Measurements from ENCODE around the gene CDHR3.
A peak's percentile ranks its signal among the peaks of the same experiment; 100 is the strongest.

Gene CDHR3

DNA sequence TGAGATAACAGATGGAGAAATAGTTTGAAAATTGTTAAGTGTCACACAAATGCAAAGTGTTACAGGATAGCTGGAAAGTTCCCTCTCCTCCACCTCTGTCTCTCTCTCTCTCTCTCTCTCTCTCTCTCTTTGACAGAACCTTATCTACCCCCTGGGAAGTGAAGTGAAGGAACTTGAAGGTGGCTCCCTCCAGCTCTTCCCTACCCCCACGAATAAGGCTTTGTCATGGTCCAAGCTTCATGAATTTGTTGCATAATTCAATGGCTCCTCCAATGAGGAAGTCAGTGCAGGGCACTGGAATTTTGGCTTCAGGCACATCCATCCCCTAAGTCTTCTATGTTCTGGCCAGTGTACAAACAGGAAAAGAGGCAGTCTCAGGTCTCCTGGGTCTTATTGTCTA is 66.4 kb downstream of the CDHR3 start:
- H3K4me2 ChIP-seq (ENCODE audit: low read length): no peak overlapping the region
- H3K36me3 ChIP-seq (ENCODE audit: control insufficient read depth, insufficient read depth, low read length): no peaks in the 10 kb centered on the region
- H3K56ac ChIP-seq (ENCODE audit: low read length): no peak overlapping the region
- no peak overlapping the region for H4K8ac ChIP-seq (ENCODE audit: low read depth, low read length)
- H3K79me1 ChIP-seq (ENCODE audit: low read length): no peaks in the 10 kb centered on the region
- no peak overlapping the region for H3K4ac ChIP-seq (ENCODE audit: low read depth, low read length)
- no CpG with 5 or more reads among the region's 1 CpG for WGBS (ENCODE audit: extremely low coverage, insufficient coverage, low lambda C conversion rate)
- no peak overlapping the region for H2BK5ac ChIP-seq (ENCODE audit: low read length)
- H3K27ac ChIP-seq (ENCODE audit: low read depth, low read length): no peak overlapping the region
- H4K5ac ChIP-seq (ENCODE audit: low read length): no peak overlapping the region
- no peak overlapping the region for H2AK5ac ChIP-seq (ENCODE audit: low read length)
- no peak overlapping the region for H3K23ac ChIP-seq (ENCODE audit: low read length)
- H3K9ac ChIP-seq (ENCODE audit: low read length): no peak overlapping the region
- H2BK120ac ChIP-seq (ENCODE audit: low read depth, low read length): no peak overlapping the region
- H3K4me3 ChIP-seq (ENCODE audit: low read length): no peak overlapping the region
- H3K4me1 ChIP-seq (ENCODE audit: control insufficient read depth, low read depth, low read length): peaks cover 8% of the 10 kb centered on the region
- peak; percentile 44 for DNase-seq
- H2BK15ac ChIP-seq (replicated peaks; ENCODE audit: low read depth): no peak overlapping the region
- no peak overlapping the region for H3K18ac ChIP-seq (ENCODE audit: low read length)
- H3K79me2 ChIP-seq (ENCODE audit: control insufficient read depth, insufficient read depth, low read length): no peaks in the 10 kb centered on the region
- no peaks in the 10 kb centered on the region for H3K27me3 ChIP-seq (ENCODE audit: insufficient read depth, low read length, poor library complexity)

GRCh38 chr7:106029941-106030340 is 66.9 kb downstream of the CDHR3 start:
- H3K4me1 ChIP-seq (ENCODE audit: control insufficient read depth, low read depth, low read length): peaks cover 8% of the 10 kb centered on the region
- no peak overlapping the region for H2BK120ac ChIP-seq (ENCODE audit: low read depth, low read length)
- H4K8ac ChIP-seq (ENCODE audit: low read depth, low read length): no peak overlapping the region
- H3K27me3 ChIP-seq (ENCODE audit: insufficient read depth, low read length, poor library complexity): no peaks in the 10 kb centered on the region
- no peak for DNase-seq
- no peaks in the 10 kb centered on the region for H3K36me3 ChIP-seq (ENCODE audit: control insufficient read depth, insufficient read depth, low read length)
- no peak overlapping the region for H3K23ac ChIP-seq (ENCODE audit: low read length)
- no peak overlapping the region for H3K4me3 ChIP-seq (ENCODE audit: low read length)
- no CpG with 5 or more reads among the region's 2 CpGs for WGBS (ENCODE audit: extremely low coverage, insufficient coverage, low lambda C conversion rate)
- no peak overlapping the region for H3K4ac ChIP-seq (ENCODE audit: low read depth, low read length)
- H4K5ac ChIP-seq (ENCODE audit: low read length): no peak overlapping the region
- no peak overlapping the region for H3K9ac ChIP-seq (ENCODE audit: low read length)
- H2AK5ac ChIP-seq (ENCODE audit: low read length): no peak overlapping the region
- H2BK15ac ChIP-seq (replicated peaks; ENCODE audit: low read depth): no peak overlapping the region
- H3K56ac ChIP-seq (ENCODE audit: low read length): no peak overlapping the region
- H3K18ac ChIP-seq (ENCODE audit: low read length): no peak overlapping the region
- no peak overlapping the region for H3K27ac ChIP-seq (ENCODE audit: low read depth, low read length)
- no peaks in the 10 kb centered on the region for H3K79me2 ChIP-seq (ENCODE audit: control insufficient read depth, insufficient read depth, low read length)
- H3K79me1 ChIP-seq (ENCODE audit: low read length): no peaks in the 10 kb centered on the region
- H3K4me2 ChIP-seq (ENCODE audit: low read length): no peak overlapping the region
- no peak overlapping the region for H2BK5ac ChIP-seq (ENCODE audit: low read length)

GRCh38 chr7:106031300-106032035 is 68.4 kb downstream of the CDHR3 start:
- no peak overlapping the region for H3K23ac ChIP-seq (ENCODE audit: low read length)
- H3K18ac ChIP-seq (ENCODE audit: low read length): no peak overlapping the region
- H3K27ac ChIP-seq (ENCODE audit: low read depth, low read length): no peak overlapping the region
- peaks cover 8% of the 10 kb centered on the region for H3K4me1 ChIP-seq (ENCODE audit: control insufficient read depth, low read depth, low read length)
- H2BK120ac ChIP-seq (ENCODE audit: low read depth, low read length): no peak overlapping the region
- no peak overlapping the region for H4K5ac ChIP-seq (ENCODE audit: low read length)
- H3K9ac ChIP-seq (ENCODE audit: low read length): no peak overlapping the region
- no peaks in the 10 kb centered on the region for H3K79me1 ChIP-seq (ENCODE audit: low read length)
- no peak overlapping the region for H2AK5ac ChIP-seq (ENCODE audit: low read length)
- no peak overlapping the region for H3K4ac ChIP-seq (ENCODE audit: low read depth, low read length)
- no peaks in the 10 kb centered on the region for H3K27me3 ChIP-seq (ENCODE audit: insufficient read depth, low read length, poor library complexity)
- H3K79me2 ChIP-seq (ENCODE audit: control insufficient read depth, insufficient read depth, low read length): no peaks in the 10 kb centered on the region
- H3K4me3 ChIP-seq (ENCODE audit: low read length): no peak overlapping the region
- H3K56ac ChIP-seq (ENCODE audit: low read length): peak overlapping the region; percentile 49
- WGBS (ENCODE audit: extremely low coverage, insufficient coverage, low lambda C conversion rate): no CpG with 5 or more reads among the region's 10 CpGs
- H2BK15ac ChIP-seq (replicated peaks; ENCODE audit: low read depth): no peak overlapping the region
- no peak overlapping the region for H4K8ac ChIP-seq (ENCODE audit: low read depth, low read length)
- no peak overlapping the region for H2BK5ac ChIP-seq (ENCODE audit: low read length)
- H3K36me3 ChIP-seq (ENCODE audit: control insufficient read depth, insufficient read depth, low read length): no peaks in the 10 kb centered on the region
- DNase-seq: no peak
- no peak overlapping the region for H3K4me2 ChIP-seq (ENCODE audit: low read length)

DNA sequence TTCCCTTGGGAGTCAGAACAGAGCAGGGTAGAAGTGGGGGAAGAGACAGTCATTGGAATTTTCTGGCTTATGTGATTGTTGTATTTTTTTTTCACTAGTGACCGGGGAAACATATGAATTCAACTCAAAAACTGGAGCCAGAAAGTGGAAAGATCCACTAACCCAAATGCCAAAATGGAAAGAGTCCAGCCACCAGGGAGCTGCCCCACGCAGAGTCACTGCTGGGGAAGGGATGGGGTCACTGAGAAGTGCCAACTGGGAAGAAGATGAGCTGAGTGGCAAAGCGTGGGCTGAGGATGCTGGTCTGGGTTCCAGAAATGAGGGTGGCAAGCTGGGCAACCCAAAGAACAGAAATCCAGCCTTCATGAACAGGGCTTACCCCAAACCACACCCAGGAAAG is 69.2 kb downstream of the CDHR3 start:
- no peak overlapping the region for H2BK15ac ChIP-seq (replicated peaks; ENCODE audit: low read depth)
- no peak overlapping the region for H3K18ac ChIP-seq (ENCODE audit: low read length)
- no peak overlapping the region for H3K4ac ChIP-seq (ENCODE audit: low read depth, low read length)
- no peak overlapping the region for H2BK5ac ChIP-seq (ENCODE audit: low read length)
- H2BK120ac ChIP-seq (ENCODE audit: low read depth, low read length): no peak overlapping the region
- no peaks in the 10 kb centered on the region for H3K79me2 ChIP-seq (ENCODE audit: control insufficient read depth, insufficient read depth, low read length)
- no peak overlapping the region for H3K4me3 ChIP-seq (ENCODE audit: low read length)
- peak overlapping the region; percentile 36 for H3K56ac ChIP-seq (ENCODE audit: low read length)
- H4K8ac ChIP-seq (ENCODE audit: low read depth, low read length): no peak overlapping the region
- no peak overlapping the region for H3K9ac ChIP-seq (ENCODE audit: low read length)
- peaks cover 8% of the 10 kb centered on the region for H3K4me1 ChIP-seq (ENCODE audit: control insufficient read depth, low read depth, low read length)
- WGBS (ENCODE audit: extremely low coverage, insufficient coverage, low lambda C conversion rate): no CpG with 5 or more reads among the region's 3 CpGs
- no peak overlapping the region for H3K4me2 ChIP-seq (ENCODE audit: low read length)
- H3K79me1 ChIP-seq (ENCODE audit: low read length): no peaks in the 10 kb centered on the region
- no peaks in the 10 kb centered on the region for H3K36me3 ChIP-seq (ENCODE audit: control insufficient read depth, insufficient read depth, low read length)
- H3K23ac ChIP-seq (ENCODE audit: low read length): peak overlapping the region; percentile 39
- H3K27ac ChIP-seq (ENCODE audit: low read depth, low read length): no peak overlapping the region
- no peak for DNase-seq
- no peak overlapping the region for H4K5ac ChIP-seq (ENCODE audit: low read length)
- H3K27me3 ChIP-seq (ENCODE audit: insufficient read depth, low read length, poor library complexity): no peaks in the 10 kb centered on the region
- no peak overlapping the region for H2AK5ac ChIP-seq (ENCODE audit: low read length)

- Histone ChIP-seq H2AK5ac (ENCODE audit: low read length) (no peak overlapping the region), H4K8ac (ENCODE audit: low read depth, low read length) (no peak overlapping the region), H3K4me3 (ENCODE audit: low read length) (no peak overlapping the region), H3K79me1 (ENCODE audit: low read length) (no peaks in the 10 kb centered on the region), H3K4me2 (ENCODE audit: low read length) (no peak overlapping the region), H3K4me1 (ENCODE audit: control insufficient read depth, low read depth, low read length) (peaks cover 8% of the 10 kb centered on the region), H2BK5ac (ENCODE audit: low read length) (no peak overlapping the region), H3K27me3 (ENCODE audit: insufficient read depth, low read length, poor library complexity) (no peaks in the 10 kb centered on the region), H3K56ac (ENCODE audit: low read length) (no peak overlapping the region), H3K79me2 (ENCODE audit: control insufficient read depth, insufficient read depth, low read length) (no peaks in the 10 kb centered on the region), H3K36me3 (ENCODE audit: control insufficient read depth, insufficient read depth, low read length) (no peaks in the 10 kb centered on the region), H2BK15ac (replicated peaks; ENCODE audit: low read depth) (no peak overlapping the region), H3K4ac (ENCODE audit: low read depth, low read length) (no peak overlapping the region), H3K27ac (ENCODE audit: low read depth, low read length) (no peak overlapping the region), H3K18ac (ENCODE audit: low read length) (no peak overlapping the region), H3K9ac (ENCODE audit: low read length) (no peak overlapping the region), H2BK120ac (ENCODE audit: low read depth, low read length) (no peak overlapping the region), H4K5ac (ENCODE audit: low read length) (no peak overlapping the region), H3K23ac (ENCODE audit: low read length) (no peak overlapping the region)
- DNase-seq: no peak
Measured at GRCh38 chr7:106033735-106034134, 70.7 kb downstream of the CDHR3 start.

- H2AK5ac ChIP-seq (ENCODE audit: low read length): no peak overlapping the region
- H3K27me3 ChIP-seq (ENCODE audit: insufficient read depth, low read length, poor library complexity): no peaks in the 10 kb centered on the region
- WGBS (ENCODE audit: extremely low coverage, insufficient coverage, low lambda C conversion rate): no CpG with 5 or more reads among the region's 2 CpGs
Measured at GRCh38 chr7:106034383-106034782, 71.3 kb downstream of the CDHR3 start.

More at GRCh38 chr7:106034383-106034782, 71.3 kb downstream of the CDHR3 start:
- Histone ChIP-seq H4K5ac (ENCODE audit: low read length) (no peak overlapping the region), H3K79me1 (ENCODE audit: low read length) (no peaks in the 10 kb centered on the region), H3K36me3 (ENCODE audit: control insufficient read depth, insufficient read depth, low read length) (no peaks in the 10 kb centered on the region), H3K27ac (ENCODE audit: low read depth, low read length) (no peak overlapping the region), H3K4me3 (ENCODE audit: low read length) (no peak overlapping the region), H4K8ac (ENCODE audit: low read depth, low read length) (no peak overlapping the region), H2BK5ac (ENCODE audit: low read length) (no peak overlapping the region), H3K9ac (ENCODE audit: low read length) (no peak overlapping the region), H3K23ac (ENCODE audit: low read length) (no peak overlapping the region), H3K4me1 (ENCODE audit: control insufficient read depth, low read depth, low read length) (peaks cover 6% of the 10 kb centered on the region), H3K79me2 (ENCODE audit: control insufficient read depth, insufficient read depth, low read length) (no peaks in the 10 kb centered on the region), H2BK15ac (replicated peaks; ENCODE audit: low read depth) (no peak overlapping the region), H3K18ac (ENCODE audit: low read length) (no peak overlapping the region), H3K4ac (ENCODE audit: low read depth, low read length) (no peak overlapping the region), H3K56ac (ENCODE audit: low read length) (no peak overlapping the region), H3K4me2 (ENCODE audit: low read length) (no peak overlapping the region), H2BK120ac (ENCODE audit: low read depth, low read length) (no peak overlapping the region)
- no peak for DNase-seq
